HG03060 (cell line): ENCODE measurements around the gene RTTN.

Source experiments
- ATAC-seq: cut with Tn5 transposase; IDR thresholded peaks from one replicate; pipeline ENCODE4 v1.9.1; 2021; ENCODE audit warnings: low read depth, moderate number of reproducible peaks; ENCODE audit not compliant: unreplicated experiment

The RTTN gene

DNA sequence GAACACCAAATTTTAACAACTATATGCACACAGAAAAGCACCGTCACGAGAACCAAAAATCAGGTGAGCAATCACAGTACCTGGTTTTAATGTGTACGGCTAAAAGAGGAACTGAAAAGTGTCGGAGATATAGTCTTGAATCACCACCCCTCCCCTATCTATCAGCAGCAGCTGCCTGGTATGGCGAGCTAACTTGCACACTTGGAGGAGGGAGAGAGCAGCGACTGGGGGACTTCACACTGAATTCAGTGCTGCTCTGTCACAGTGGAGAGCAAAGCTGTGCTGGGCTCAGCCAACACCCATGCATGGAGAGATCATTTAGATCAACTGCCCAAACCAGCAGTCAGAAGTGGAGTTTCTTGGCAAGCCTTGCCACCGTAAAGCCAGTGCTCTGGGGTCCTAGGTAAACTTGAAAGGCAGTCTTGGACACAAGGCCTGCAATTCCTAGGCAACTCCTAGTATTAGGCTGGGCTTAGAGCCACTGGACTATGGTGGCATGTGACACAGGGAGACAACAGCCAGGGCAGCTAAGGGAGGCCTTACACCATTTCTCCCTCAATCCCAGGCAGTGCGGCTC is 168.6 kb downstream of the RTTN start:
- ATAC-seq: peak; percentile 97

DNA sequence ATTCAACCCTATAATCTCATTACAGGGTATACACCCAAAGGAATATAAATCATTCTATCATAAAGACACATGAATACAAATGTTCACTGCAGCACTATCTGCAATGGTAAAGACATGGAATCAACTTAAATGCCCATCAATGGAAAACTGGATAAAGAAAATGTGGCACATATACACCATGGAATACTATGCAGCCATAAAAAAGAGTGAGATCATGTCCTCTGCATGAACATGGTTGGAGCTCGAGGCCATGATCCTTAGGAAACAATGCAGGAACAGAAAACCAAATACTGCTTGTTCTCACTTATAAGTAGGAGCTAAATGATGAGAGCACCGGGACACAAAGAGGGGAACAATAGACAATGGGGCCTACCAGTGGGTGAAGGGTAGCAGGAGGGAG is 169.3 kb downstream of the RTTN start:
- ATAC-seq: no peak

DNA sequence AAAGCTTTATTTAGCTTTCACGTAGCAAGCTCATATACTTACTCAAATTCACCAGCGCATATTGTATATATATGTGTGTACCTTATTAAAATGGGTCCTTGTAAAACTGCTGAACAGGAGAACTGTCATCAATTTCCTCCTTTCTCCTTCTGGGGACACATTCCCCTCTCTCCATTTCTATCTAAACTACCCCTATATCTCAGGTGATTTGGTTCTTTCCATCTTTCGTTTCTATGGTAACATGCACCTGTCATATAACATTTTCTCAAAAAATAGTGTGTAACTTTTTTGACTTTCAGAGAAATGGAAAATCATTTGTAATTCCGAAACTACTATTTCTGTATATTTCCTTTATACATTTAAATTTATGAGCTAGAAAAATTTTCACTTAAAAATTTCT is 174.3 kb downstream of the RTTN start:
- no peak for ATAC-seq

GRCh38 chr18:70030728-70031127 is 174.8 kb downstream of the RTTN start:
- no peak for ATAC-seq

DNA sequence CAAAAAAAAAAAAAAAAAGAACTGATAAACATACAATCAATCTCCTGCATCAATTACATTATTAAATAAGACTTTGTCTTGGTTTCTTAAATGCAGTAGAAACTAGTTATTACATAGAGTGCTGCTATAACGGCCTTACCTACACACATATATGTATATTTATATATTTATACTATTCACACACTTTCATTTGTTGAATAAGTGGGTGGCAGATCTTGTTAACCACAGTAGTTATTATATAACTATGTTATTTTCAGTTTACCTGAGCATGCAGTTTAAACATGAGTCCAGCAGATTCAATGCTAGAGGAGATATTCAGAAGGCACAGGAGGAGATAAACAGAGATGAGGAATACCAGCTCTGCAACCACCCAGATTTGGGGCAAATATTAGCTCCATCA is 176.3 kb downstream of the RTTN start:
- ATAC-seq: peak; percentile 45

- peak; percentile 53 for ATAC-seq
Observed at GRCh38 chr18:70028734-70029133, 176.8 kb downstream of the RTTN start.

DNA sequence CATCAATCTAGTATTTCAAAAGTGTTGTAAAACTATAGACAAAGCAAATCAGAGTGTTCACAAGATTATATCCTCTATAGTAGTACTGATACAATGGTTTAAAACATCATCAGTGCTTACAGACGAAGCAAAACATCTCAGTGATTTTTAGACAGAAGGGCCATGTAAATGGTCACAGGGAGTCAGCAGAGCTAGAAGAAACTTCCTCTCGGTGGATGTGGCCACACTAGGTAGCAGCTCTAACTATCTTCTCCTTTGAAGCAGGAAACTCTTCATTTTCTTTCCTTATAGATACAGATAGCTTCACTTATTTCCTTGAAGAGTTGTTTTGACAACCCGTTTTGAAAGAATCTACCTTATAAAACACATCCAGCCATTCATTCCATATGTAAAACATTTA is 177.4 kb downstream of the RTTN start:
- ATAC-seq: no peak

- ATAC-seq: no peak
Observed at GRCh38 chr18:70025580-70025979, 179.9 kb downstream of the RTTN start.

DNA sequence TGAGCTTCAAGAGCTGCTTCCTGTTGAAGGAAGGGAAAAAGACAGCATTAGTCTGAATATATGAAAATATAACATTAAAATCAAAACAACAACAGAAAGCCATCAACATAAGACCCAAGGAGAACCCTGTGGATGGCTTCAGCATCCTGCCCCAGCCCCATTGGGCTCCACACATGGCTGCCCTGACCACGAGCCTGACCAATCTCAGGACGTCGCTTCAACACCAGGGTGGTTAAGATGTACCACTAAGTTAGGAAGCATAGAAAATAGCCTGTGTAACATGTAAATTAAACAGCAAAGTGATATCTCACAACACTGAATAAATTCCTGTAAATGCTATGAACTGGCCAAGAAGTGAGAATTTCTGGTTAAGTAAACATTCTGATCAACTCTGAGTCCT is 180.7 kb downstream of the RTTN start:
- ATAC-seq: no peak

GRCh38 chr18:70024093-70024492 is 181.4 kb downstream of the RTTN start:
- ATAC-seq: no peak

DNA sequence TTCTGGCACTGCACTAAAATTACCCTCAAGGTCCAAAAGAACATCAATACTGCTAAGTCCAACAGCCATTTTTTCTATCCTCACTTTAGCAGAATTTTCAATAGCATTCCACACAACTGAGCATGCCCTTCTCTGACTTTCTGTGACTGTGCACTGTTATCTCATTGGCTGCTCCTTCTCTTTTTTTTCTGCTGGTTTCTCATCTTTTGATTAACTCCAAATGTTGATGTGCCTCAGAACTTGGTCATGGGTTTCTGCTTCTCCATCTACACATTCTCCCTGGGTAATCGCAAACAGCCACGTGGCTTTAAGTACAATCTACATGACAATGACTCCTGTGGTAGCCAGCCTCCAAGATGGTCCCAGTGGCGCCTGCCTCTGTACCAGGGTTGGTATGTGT is 182.9 kb downstream of the RTTN start:
- ATAC-seq: no peak

GRCh38 chr18:70021498-70021897 is 184.0 kb downstream of the RTTN start:
- ATAC-seq: no peak

- no peak for ATAC-seq
Observed at GRCh38 chr18:70021043-70021442, 184.4 kb downstream of the RTTN start.

- no peak for ATAC-seq
Observed at GRCh38 chr18:70019991-70020390, 185.5 kb downstream of the RTTN start.

- no peak for ATAC-seq
Observed at GRCh38 chr18:70019136-70019535, 186.4 kb downstream of the RTTN start.

GRCh38 chr18:70015127-70015526 is 190.4 kb downstream of the RTTN start:
- no peak for ATAC-seq

- ATAC-seq: no peak
Observed at GRCh38 chr18:70005580-70005979, 199.9 kb downstream of the RTTN start.

GRCh38 chr18:70004696-70005095 is 200.8 kb downstream of the RTTN start:
- no peak for ATAC-seq

- ATAC-seq: no peak
Observed at GRCh38 chr18:69999656-70000055, 205.8 kb downstream of the RTTN start.

- no peak for ATAC-seq
Observed at GRCh38 chr18:69998523-69998987, 206.9 kb downstream of the RTTN start.

- no peak for ATAC-seq
Observed at GRCh38 chr18:69996951-69997798, 208.3 kb downstream of the RTTN start.

- no peak for ATAC-seq
Observed at GRCh38 chr18:69996417-69996816, 209.1 kb downstream of the RTTN start.
